Stimulated activated CD4-positive, alpha-beta T cell treated with anti-CD3 and anti-CD28 coated beads, TNF-alpha, amount 100 ng/mL, for 24 hours (primary cell): ENCODE data around the gene TRIO.

ENCODE experiments used
- DNase-seq, 3 experiments: peaks; one replicate each; pipeline ENCODE4 v3.0.0-alpha.2; 2020; ENCODE audit warnings: low read depth in 3 of 3

The TRIO gene

GRCh38 chr5:14123551-14123950 lies 19.6 kb upstream of the TRIO start:
- no peak for DNase-seq

- DNase-seq: no peak
Measured at GRCh38 chr5:14123974-14124482, 19.1 kb upstream of the TRIO start.

GRCh38 chr5:14125262-14125661 lies 17.9 kb upstream of the TRIO start:
- no peak for DNase-seq

- DNase-seq: no peak
Measured at GRCh38 chr5:14127587-14127986, 15.6 kb upstream of the TRIO start.

GRCh38 chr5:14128079-14128478 lies 15.1 kb upstream of the TRIO start:
- DNase-seq: no peak

GRCh38 chr5:14129123-14129522 lies 14.0 kb upstream of the TRIO start:
- DNase-seq: no peak

- no peak for DNase-seq
Measured at GRCh38 chr5:14131855-14132503, 11.2 kb upstream of the TRIO start.

- no peak for DNase-seq
Measured at GRCh38 chr5:14133394-14133793, 9.7 kb upstream of the TRIO start.

- no peak for DNase-seq
Measured at GRCh38 chr5:14134083-14134482, 9.1 kb upstream of the TRIO start.

- no peak for DNase-seq
Measured at GRCh38 chr5:14134771-14135170, 8.4 kb upstream of the TRIO start.

- DNase-seq: no peak
Measured at GRCh38 chr5:14135621-14136020, 7.5 kb upstream of the TRIO start.

- no peak for DNase-seq
Measured at GRCh38 chr5:14136228-14136627, 6.9 kb upstream of the TRIO start.

- no peak for DNase-seq
Measured at GRCh38 chr5:14138608-14139540, 4.3 kb upstream of the TRIO start.

GRCh38 chr5:14141764-14142163 lies 1.4 kb upstream of the TRIO start:
- no peak for DNase-seq

- DNase-seq: no peak
Measured at GRCh38 chr5:14142202-14142826, 828 bp upstream of the TRIO start.

- no peak for DNase-seq
Measured at GRCh38 chr5:14143546-14143840, 351 bp downstream of the TRIO start.

- DNase-seq: peak in 1 of 3 experiments; percentile 27
Measured at GRCh38 chr5:14143841-14144585, 871 bp downstream of the TRIO start.

- DNase-seq: peak in 1 of 3 experiments; percentile 11
Measured at GRCh38 chr5:14144586-14145434, 1.7 kb downstream of the TRIO start.

GRCh38 chr5:14145435-14146334 lies 2.5 kb downstream of the TRIO start:
- DNase-seq: no peak

GRCh38 chr5:14146725-14147124 lies 3.6 kb downstream of the TRIO start:
- no peak for DNase-seq
